PC-3 (cell line): ENCODE measurements around the gene TCEA3.

Experiments used
- EZH2 ChIP-seq: fragments of 300-600 bp; sonication (generic); IDR thresholded peaks from one replicate; pipeline ENCODE4 v1.6.1; 2017; ENCODE audit warnings: antibody characterized with exemption, mild to moderate bottlenecking, low read length; ENCODE audit not compliant: unreplicated experiment
- EZH2phosphoT487 ChIP-seq: fragments of 300-600 bp; sonication (generic); IDR thresholded peaks from 2 replicates; pipeline ENCODE4 v1.6.1; 2018; ENCODE audit warnings: mild to moderate bottlenecking, antibody characterized with exemption, low read length, borderline replicate concordance
- TF ChIP-seq, protein P1 (sequence below): fragments of 300-600 bp; sonication (generic); conservative IDR thresholded peaks from 2 replicates; pipeline ENCODE4 v1.5.1; 2017; ENCODE audit warnings: antibody characterized with exemption, low read depth, mild to moderate bottlenecking, low read length

DNA sequence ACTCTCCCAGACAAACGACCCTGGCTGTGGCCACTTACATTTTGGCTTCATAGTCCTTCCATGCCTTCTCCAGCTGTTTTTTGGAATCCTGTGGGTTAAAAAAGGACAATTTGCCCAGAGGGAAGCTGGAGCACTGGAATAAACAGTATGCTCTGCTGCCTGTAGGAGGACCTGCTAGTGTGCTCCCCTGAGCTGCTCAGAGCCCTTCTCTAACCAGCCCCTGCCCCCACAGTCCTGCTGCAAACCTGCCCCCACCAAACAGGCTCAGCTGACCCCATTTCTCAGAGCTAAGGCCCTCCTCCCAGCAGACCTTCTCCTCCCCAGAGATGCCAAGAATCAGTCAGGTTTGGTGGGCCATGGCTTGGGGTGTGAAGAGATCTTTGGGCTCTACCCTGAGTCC lies 26.9 kb upstream of the TCEA3 start:
- TF ChIP-seq EZH2 (no peak), EZH2phosphoT487 (no peak)
- TF ChIP-seq, protein P1, sequence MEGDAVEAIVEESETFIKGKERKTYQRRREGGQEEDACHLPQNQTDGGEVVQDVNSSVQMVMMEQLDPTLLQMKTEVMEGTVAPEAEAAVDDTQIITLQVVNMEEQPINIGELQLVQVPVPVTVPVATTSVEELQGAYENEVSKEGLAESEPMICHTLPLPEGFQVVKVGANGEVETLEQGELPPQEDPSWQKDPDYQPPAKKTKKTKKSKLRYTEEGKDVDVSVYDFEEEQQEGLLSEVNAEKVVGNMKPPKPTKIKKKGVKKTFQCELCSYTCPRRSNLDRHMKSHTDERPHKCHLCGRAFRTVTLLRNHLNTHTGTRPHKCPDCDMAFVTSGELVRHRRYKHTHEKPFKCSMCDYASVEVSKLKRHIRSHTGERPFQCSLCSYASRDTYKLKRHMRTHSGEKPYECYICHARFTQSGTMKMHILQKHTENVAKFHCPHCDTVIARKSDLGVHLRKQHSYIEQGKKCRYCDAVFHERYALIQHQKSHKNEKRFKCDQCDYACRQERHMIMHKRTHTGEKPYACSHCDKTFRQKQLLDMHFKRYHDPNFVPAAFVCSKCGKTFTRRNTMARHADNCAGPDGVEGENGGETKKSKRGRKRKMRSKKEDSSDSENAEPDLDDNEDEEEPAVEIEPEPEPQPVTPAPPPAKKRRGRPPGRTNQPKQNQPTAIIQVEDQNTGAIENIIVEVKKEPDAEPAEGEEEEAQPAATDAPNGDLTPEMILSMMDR = no peak
